ENCODE measurements around the gene CPPED1.

The CPPED1 gene, protein sequence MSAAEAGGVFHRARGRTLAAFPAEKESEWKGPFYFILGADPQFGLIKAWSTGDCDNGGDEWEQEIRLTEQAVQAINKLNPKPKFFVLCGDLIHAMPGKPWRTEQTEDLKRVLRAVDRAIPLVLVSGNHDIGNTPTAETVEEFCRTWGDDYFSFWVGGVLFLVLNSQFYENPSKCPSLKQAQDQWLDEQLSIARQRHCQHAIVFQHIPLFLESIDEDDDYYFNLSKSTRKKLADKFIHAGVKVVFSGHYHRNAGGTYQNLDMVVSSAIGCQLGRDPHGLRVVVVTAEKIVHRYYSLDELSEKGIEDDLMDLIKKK

GRCh38 chr16:12803203-12804093 is at the start of gene CPPED1:
TSS of gene CPPED1 (minus strand) at chr16:12803887. CDS start at chr16:12803776, 111 bp downstream.
- H3K4me1 ChIP-seq: peaks cover 8% of the 10 kb centered on the region
- TF ChIP-seq, protein P1, sequence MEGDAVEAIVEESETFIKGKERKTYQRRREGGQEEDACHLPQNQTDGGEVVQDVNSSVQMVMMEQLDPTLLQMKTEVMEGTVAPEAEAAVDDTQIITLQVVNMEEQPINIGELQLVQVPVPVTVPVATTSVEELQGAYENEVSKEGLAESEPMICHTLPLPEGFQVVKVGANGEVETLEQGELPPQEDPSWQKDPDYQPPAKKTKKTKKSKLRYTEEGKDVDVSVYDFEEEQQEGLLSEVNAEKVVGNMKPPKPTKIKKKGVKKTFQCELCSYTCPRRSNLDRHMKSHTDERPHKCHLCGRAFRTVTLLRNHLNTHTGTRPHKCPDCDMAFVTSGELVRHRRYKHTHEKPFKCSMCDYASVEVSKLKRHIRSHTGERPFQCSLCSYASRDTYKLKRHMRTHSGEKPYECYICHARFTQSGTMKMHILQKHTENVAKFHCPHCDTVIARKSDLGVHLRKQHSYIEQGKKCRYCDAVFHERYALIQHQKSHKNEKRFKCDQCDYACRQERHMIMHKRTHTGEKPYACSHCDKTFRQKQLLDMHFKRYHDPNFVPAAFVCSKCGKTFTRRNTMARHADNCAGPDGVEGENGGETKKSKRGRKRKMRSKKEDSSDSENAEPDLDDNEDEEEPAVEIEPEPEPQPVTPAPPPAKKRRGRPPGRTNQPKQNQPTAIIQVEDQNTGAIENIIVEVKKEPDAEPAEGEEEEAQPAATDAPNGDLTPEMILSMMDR (IDR thresholded peaks at IDR 0.05): peak; percentile 6

GRCh38 chr16:12850186-12850585 is 46.5 kb upstream of the CPPED1 start:
- TF ChIP-seq, protein P1 (IDR thresholded peaks at IDR 0.05): no peak
- H2AFZ ChIP-seq: no peak overlapping the region
- H3K9ac ChIP-seq: no peak overlapping the region
- H3K4me1 ChIP-seq: no peaks in the 10 kb centered on the region
- no peaks in the 10 kb centered on the region for H3K36me3 ChIP-seq (ENCODE audit: control insufficient read depth, insufficient read depth, low read length)
- H3K4me3 ChIP-seq (ENCODE audit: low read depth, low read length): no peak overlapping the region
- no peak overlapping the region for H3K4me2 ChIP-seq (ENCODE audit: low read length)
- no peaks in the 10 kb centered on the region for H3K79me2 ChIP-seq
- no peaks in the 10 kb centered on the region for H3K27me3 ChIP-seq (ENCODE audit: control insufficient read depth, insufficient read depth, low read length)
- H3K27ac ChIP-seq: no peak overlapping the region
- no peaks in the 10 kb centered on the region for H3K9me3 ChIP-seq (ENCODE audit: control insufficient read depth, low read length)

More at GRCh38 chr16:12803203-12804093, at the start of gene CPPED1:
- H2AFZ ChIP-seq: peak within 1 kb of the TSS; percentile 99
- peak within 1 kb of the TSS; percentile 68 for H3K27ac ChIP-seq
- H3K27me3 ChIP-seq (ENCODE audit: control insufficient read depth, insufficient read depth, low read length): no peaks in the 10 kb centered on the region
- H3K4me3 ChIP-seq (ENCODE audit: low read depth, low read length): peak within 1 kb of the TSS; percentile 64
- H3K9me3 ChIP-seq (ENCODE audit: control insufficient read depth, low read length): no peaks in the 10 kb centered on the region
- no peak within 1 kb of the TSS for H3K9ac ChIP-seq
- H3K4me2 ChIP-seq (ENCODE audit: low read length): peak within 1 kb of the TSS; percentile 39
- H3K79me2 ChIP-seq: no peaks in the 10 kb centered on the region
- H3K36me3 ChIP-seq (ENCODE audit: control insufficient read depth, insufficient read depth, low read length): no peaks in the 10 kb centered on the region

- no peak overlapping the region for H3K4me3 ChIP-seq (ENCODE audit: low read depth, low read length)
- H3K4me1 ChIP-seq: no peaks in the 10 kb centered on the region
- no peak overlapping the region for H3K9ac ChIP-seq
- H3K36me3 ChIP-seq (ENCODE audit: control insufficient read depth, insufficient read depth, low read length): no peaks in the 10 kb centered on the region
- H3K27ac ChIP-seq: no peak overlapping the region
- no peak overlapping the region for H2AFZ ChIP-seq
- no peak overlapping the region for H3K4me2 ChIP-seq (ENCODE audit: low read length)
- no peaks in the 10 kb centered on the region for H3K9me3 ChIP-seq (ENCODE audit: control insufficient read depth, low read length)
- H3K27me3 ChIP-seq (ENCODE audit: control insufficient read depth, insufficient read depth, low read length): no peaks in the 10 kb centered on the region
- TF ChIP-seq, protein P1 (IDR thresholded peaks at IDR 0.05): no peak
- H3K79me2 ChIP-seq: no peaks in the 10 kb centered on the region
Observed at GRCh38 chr16:12846592-12846991, 42.9 kb upstream of the CPPED1 start.

- H3K4me2 ChIP-seq (ENCODE audit: low read length): no peak overlapping the region
- H2AFZ ChIP-seq: no peak overlapping the region
- H3K27ac ChIP-seq: no peak overlapping the region
- H3K27me3 ChIP-seq (ENCODE audit: control insufficient read depth, insufficient read depth, low read length): no peaks in the 10 kb centered on the region
- no peaks in the 10 kb centered on the region for H3K36me3 ChIP-seq (ENCODE audit: control insufficient read depth, insufficient read depth, low read length)
- H3K4me1 ChIP-seq: no peaks in the 10 kb centered on the region
- H3K9me3 ChIP-seq (ENCODE audit: control insufficient read depth, low read length): no peaks in the 10 kb centered on the region
- no peaks in the 10 kb centered on the region for H3K79me2 ChIP-seq
- no peak overlapping the region for H3K9ac ChIP-seq
- TF ChIP-seq, protein P1 (IDR thresholded peaks at IDR 0.05): no peak
- H3K4me3 ChIP-seq (ENCODE audit: low read depth, low read length): no peak overlapping the region
Observed at GRCh38 chr16:12845282-12845681, 41.6 kb upstream of the CPPED1 start.
